Panc1 (cell line): Measurements from ENCODE around the gene PGBD5. TPM values are rescaled to one million over a fixed set of nuclear protein-coding genes. Genes with fewer than 3 reads are reported as not detected.

Experiments
- ATAC-seq: fragments of 200-7000 bp; cut with Tn5 transposase; 2 replicates; pipeline ENCODE4 v1.9.1; 2020; ENCODE audit warnings: mild to moderate bottlenecking, moderate library complexity
- BruUV-seq: library from RNA; stranded (reverse); fragments of 400-500 nt; replicated peaks from 2 replicates; lab custom pipeline; 2021; lab: Mats Ljungman, UMichigan
- CTCF ChIA-PET: fragments of 300-600 bp; sonication (Branson Sonifier 250); formaldehyde crosslinking; loops from one replicate; lab custom pipeline; 2022; ENCODE audit warnings: antibody characterized with exemption; lab: Charles Lee
- POLR2A ChIA-PET: fragments of 300-600 bp; sonication (Branson Sonifier 250); formaldehyde crosslinking; loops from one replicate; lab custom pipeline; 2022; ENCODE audit warnings: antibody characterized with exemption; lab: Charles Lee
- DNase-seq: peaks from one replicate; pipeline ENCODE4 v3.0.0-alpha.2; 2010; ENCODE audit warnings: low read depth, low spot score
- H3K27ac ChIP-seq: 2 replicates; pipeline ENCODE4 v1.5.1; 2011; ENCODE audit warnings: mild to moderate bottlenecking, low read length, inconsistent platforms
- H3K27me3 ChIP-seq: fragments of 200-500 bp; sonication (Bioruptor generic); 2 replicates; pipeline ENCODE4 v1.6.0; 2014; ENCODE audit warnings: low read length, inconsistent platforms; ENCODE audit not compliant: control insufficient read depth, insufficient read depth
- H3K36me3 ChIP-seq: fragments of 200-500 bp; sonication (Bioruptor generic); 2 replicates; pipeline ENCODE4 v1.5.1; 2014; ENCODE audit warnings: inconsistent platforms, mild to moderate bottlenecking, low read length, moderate library complexity; ENCODE audit not compliant: control insufficient read depth, insufficient read depth
- H3K4me1 ChIP-seq: 2 replicates; pipeline ENCODE4 v1.5.1; 2011; ENCODE audit warnings: inconsistent platforms, mild to moderate bottlenecking, low read length, moderate library complexity; ENCODE audit not compliant: control insufficient read depth, insufficient read depth
- H3K4me3 ChIP-seq, 2 experiments: 2 replicates each; pipeline ENCODE4 v1.5.1; 2011 to 2012; ENCODE audit warnings: low read depth in 2 of 2, low read length in 2 of 2, mild to moderate bottlenecking in 2 of 2, inconsistent platforms in 1 of 2, moderate library complexity in 1 of 2
- H3K9me3 ChIP-seq: fragments of 200-500 bp; sonication (Bioruptor generic); 2 replicates; pipeline ENCODE4 v1.5.1; 2014; ENCODE audit warnings: low read depth, mild to moderate bottlenecking, inconsistent platforms, low read length, moderate library complexity; ENCODE audit not compliant: control insufficient read depth, insufficient read depth
- CTCF ChIP-seq: fragments of 450-650 bp; IDR thresholded peaks from 2 replicates; pipeline ENCODE4 v1.5.1; 2017; ENCODE audit warnings: mild to moderate bottlenecking
- POLR2AphosphoS5 ChIP-seq: IDR thresholded peaks from 2 replicates; pipeline ENCODE4 v1.6.1; 2012; ENCODE audit warnings: mild to moderate bottlenecking, low read depth, low read length, moderate library complexity
- SIN3A ChIP-seq: IDR thresholded peaks from 2 replicates; pipeline ENCODE4 v1.6.1; 2012; ENCODE audit warnings: low read depth, mild to moderate bottlenecking, low read length, moderate library complexity, borderline replicate concordance; ENCODE audit not compliant: insufficient read depth
- TCF7L2 ChIP-seq: IDR thresholded peaks from 2 replicates; pipeline ENCODE4 v1.6.1; 2011; ENCODE audit warnings: mild to moderate bottlenecking, low read depth, low read length, inconsistent platforms
- in situ Hi-C: cut with HindIII; loops from 2 replicates; pipeline ENCODE4 v1.10.0; 2016; ENCODE audit warnings: low sequenced_read_pairs, low pct_unique_long_range_greater_than_20kb
- intact Hi-C: fragments of 100-400 bp; cut with micrococcal nuclease; formaldehyde crosslinking; loops from one replicate; pipeline ENCODE4 v1.10.0; 2022; ENCODE audit not compliant: unreplicated experiment
- total RNA-seq: library from RNA; stranded (reverse); gene quantifications from one replicate; pipeline ENCODE4 v1.2.1, GENCODE V29; 2021; ENCODE audit not compliant: unreplicated experiment
- TF ChIP-seq, protein P1 (sequence below), 2 experiments: IDR thresholded peaks; 2 replicates each; pipeline ENCODE4 v1.6.1; 2011 to 2012; ENCODE audit warnings: low read depth in 2 of 2, control low read depth in 1 of 2, low read length in 1 of 2, mild to moderate bottlenecking in 1 of 2, moderate library complexity in 1 of 2; ENCODE audit not compliant: insufficient read depth in 1 of 2

Gene PGBD5
- total RNA-seq, 1 experiment from 2014 or later: 0.05 TPM

GRCh38 chr1:230272557-230272956, 153.6 kb downstream of the PGBD5 start:
- CTCF ChIA-PET: no interaction called here
- H3K36me3 ChIP-seq: peaks cover 9% of the 10 kb centered on the region; the same call in 1 of the 2 replicates

DNA sequence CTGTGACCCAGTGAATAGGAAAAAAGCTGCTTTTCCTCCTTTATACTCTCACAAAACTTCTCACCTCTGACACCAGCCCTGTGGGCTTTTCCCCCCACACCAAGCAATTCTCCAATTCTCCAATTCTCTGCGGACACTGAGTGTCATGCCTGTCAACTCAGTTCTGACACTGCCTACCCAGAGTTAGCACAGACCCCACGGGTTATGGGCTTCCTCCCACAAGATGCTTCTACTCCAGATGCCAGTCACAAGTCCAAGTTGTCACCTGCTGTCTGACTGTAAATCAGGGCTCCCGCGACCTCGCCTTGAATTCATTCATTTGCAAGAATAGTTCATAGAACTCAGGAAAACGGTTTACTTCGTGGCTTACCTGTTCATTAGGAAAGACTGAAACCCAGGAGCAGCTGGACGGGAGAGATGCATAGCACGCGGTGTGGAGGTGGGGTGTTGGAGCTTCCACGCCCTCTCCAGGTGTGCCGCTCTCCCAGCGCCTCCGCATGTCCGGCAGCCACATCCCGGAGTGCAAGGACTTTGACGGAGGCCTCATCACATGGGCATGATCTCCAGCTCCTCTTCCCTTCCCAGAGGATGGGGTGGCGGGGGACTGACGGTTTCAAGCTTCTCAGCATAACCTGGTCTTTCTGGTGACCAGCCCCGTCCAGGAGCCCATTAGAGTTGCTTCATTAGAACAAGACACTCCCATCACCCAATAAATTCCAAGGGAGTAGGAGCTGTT, 154.7 kb downstream of the PGBD5 start:
- no peaks in the 10 kb centered on the region for H3K27me3 ChIP-seq
- no peak for ATAC-seq
- no peak overlapping the region for H3K4me3 ChIP-seq
- H3K36me3 ChIP-seq: peaks cover 5% of the 10 kb centered on the region; the same call in 1 of the 2 replicates
- BruUV-seq: no TSS peak
- H3K9me3 ChIP-seq: no peaks in the 10 kb centered on the region
- ChIA-PET CTCF (no interaction called here), POLR2A (no interaction called here)
- TF ChIP-seq TCF7L2: no peak
- no peak for TF ChIP-seq POLR2AphosphoS5
- TF ChIP-seq, protein P1, sequence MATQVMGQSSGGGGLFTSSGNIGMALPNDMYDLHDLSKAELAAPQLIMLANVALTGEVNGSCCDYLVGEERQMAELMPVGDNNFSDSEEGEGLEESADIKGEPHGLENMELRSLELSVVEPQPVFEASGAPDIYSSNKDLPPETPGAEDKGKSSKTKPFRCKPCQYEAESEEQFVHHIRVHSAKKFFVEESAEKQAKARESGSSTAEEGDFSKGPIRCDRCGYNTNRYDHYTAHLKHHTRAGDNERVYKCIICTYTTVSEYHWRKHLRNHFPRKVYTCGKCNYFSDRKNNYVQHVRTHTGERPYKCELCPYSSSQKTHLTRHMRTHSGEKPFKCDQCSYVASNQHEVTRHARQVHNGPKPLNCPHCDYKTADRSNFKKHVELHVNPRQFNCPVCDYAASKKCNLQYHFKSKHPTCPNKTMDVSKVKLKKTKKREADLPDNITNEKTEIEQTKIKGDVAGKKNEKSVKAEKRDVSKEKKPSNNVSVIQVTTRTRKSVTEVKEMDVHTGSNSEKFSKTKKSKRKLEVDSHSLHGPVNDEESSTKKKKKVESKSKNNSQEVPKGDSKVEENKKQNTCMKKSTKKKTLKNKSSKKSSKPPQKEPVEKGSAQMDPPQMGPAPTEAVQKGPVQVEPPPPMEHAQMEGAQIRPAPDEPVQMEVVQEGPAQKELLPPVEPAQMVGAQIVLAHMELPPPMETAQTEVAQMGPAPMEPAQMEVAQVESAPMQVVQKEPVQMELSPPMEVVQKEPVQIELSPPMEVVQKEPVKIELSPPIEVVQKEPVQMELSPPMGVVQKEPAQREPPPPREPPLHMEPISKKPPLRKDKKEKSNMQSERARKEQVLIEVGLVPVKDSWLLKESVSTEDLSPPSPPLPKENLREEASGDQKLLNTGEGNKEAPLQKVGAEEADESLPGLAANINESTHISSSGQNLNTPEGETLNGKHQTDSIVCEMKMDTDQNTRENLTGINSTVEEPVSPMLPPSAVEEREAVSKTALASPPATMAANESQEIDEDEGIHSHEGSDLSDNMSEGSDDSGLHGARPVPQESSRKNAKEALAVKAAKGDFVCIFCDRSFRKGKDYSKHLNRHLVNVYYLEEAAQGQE (IDR thresholded peaks at IDR 0.05; ENCODE audit: insufficient read depth in 1 of 2, low read depth in 2 of 2, low read length in 1 of 2): no peak
- no peak for TF ChIP-seq CTCF
- no peak for TF ChIP-seq SIN3A
- in situ Hi-C loops: no loop called here
- no peak for DNase-seq
- intact Hi-C loops: no loop called here
- no peak overlapping the region for H3K27ac ChIP-seq
- no peaks in the 10 kb centered on the region for H3K4me1 ChIP-seq

More at GRCh38 chr1:230272557-230272956, 153.6 kb downstream of the PGBD5 start:
- TF ChIP-seq, protein P1 (IDR thresholded peaks at IDR 0.05; ENCODE audit: insufficient read depth in 1 of 2, low read depth in 2 of 2, low read length in 1 of 2): no peak
- TF ChIP-seq SIN3A (no peak), POLR2AphosphoS5 (no peak), TCF7L2 (no peak), CTCF (no peak)
- H3K4me3 ChIP-seq: no peak overlapping the region
- POLR2A ChIA-PET: no interaction called here
- no peak overlapping the region for H3K27ac ChIP-seq
- intact Hi-C loops (no loop called here), in situ Hi-C loops (no loop called here)
- H3K27me3 ChIP-seq: no peaks in the 10 kb centered on the region
- no peaks in the 10 kb centered on the region for H3K4me1 ChIP-seq
- H3K9me3 ChIP-seq: no peaks in the 10 kb centered on the region
- no peak for DNase-seq
- no TSS peak for BruUV-seq
- no peak for ATAC-seq
